ENCODE results near the gene SIGMAR1.

The SIGMAR1 gene
- total RNA-seq = 14.8 to 49.5 (median 32.0) reads per million in 18 experiments

DNA sequence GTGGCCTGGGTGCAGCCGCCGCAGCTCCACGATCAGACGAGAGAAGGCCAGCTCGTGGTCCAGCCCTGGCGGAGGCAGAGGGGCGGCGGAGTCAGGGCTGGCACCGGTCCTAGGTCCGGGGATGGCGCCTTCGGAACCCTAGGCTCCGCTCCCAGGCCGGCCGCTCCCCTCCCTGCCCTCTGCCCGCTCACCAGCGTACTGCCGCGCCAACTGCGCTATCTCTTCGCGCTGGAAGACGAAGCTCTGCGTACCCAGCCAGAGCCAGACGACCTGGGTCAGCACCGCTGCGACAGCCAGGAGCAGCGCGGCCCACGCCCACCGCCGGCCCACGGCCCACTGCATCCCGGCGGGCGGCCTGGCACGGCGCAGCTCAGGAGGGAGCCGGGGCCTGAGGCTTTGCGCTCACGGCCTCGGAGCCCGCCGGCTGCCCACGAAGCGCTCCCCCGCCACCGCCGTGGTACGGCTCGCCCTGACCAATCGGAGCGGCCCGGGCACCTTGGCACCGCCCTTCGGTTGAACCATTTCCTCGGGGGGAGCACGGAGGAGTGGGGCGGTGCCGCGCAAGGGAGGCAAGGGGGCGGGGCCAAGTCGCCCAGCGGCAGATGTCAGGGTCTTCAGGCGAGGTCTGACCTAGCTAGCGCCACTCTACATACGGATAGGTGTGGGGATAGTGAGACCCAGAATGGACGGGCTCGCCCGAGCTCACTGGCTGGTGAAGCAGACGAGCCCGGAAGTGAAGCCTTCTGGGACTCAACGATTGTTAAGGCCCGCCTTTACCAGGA lies at the start of gene SIGMAR1:
TSS of gene SIGMAR1 (minus strand) at position 432 of the 782 bp plus-strand sequence. CDS start at position 342, 90 bp downstream.
- peak; percentile 92 to 94 for DNase-seq

DNA sequence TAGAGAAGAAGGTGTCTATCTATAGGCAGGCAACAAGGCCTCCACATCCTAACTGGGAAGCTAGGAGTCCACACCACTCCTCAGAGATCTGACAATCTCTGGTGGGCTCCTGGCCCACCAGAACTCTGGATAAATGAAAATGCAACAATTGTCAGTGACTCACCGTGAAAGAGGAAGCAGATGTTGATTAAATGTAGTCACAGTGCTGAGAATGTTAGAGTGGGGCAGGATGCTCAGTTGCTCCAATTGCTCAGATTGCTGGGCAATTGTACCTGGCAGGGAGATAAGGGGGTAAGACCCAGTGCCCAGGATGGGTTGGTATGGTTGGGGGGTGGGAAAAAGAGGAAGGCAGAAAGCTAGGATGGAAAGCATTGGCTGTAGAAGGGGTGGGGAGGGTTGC lies 49.1 kb upstream of the SIGMAR1 start:
- peak; percentile 25 to 30 for DNase-seq

DNA sequence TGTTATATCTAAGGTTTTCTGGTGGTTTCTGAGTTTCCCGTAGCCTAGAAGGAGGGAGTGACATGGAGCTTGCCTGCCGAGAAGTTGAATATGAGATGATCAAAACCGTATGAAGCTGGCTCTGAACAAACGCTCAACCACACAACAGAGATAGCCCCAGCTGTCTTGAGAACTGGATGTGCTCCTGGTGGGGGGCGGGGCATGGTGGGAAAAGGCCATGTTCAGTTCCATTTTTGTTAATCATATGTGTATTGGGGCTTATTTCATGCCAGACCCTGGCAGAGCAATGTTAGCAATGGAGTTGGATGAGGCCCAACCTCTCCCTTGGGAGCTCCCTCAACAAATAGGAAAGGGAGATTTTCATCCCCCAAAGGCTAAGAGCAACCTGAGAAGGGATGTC lies 48.6 kb upstream of the SIGMAR1 start:
- DNase-seq = no peak

DNA sequence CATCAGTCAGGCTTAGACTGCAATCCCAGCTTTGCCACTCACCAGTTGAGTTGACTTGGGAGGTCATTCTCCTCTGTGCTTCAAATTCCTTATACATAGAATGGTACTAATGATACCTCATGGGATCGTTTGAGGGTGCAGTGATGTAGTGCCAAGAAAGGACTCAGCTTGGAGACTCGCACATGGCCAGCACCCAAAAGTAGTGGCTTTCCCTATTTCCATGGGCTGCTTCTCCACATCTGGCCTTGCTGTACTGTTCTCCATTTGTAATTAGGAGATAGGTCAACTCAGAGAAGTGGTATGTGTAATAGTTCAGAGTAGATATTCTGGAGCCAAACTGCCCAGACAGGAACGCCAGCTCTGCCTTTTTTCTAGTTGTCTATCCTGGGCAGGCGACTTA lies 48.0 kb upstream of the SIGMAR1 start:
- DNase-seq = no peak

DNA sequence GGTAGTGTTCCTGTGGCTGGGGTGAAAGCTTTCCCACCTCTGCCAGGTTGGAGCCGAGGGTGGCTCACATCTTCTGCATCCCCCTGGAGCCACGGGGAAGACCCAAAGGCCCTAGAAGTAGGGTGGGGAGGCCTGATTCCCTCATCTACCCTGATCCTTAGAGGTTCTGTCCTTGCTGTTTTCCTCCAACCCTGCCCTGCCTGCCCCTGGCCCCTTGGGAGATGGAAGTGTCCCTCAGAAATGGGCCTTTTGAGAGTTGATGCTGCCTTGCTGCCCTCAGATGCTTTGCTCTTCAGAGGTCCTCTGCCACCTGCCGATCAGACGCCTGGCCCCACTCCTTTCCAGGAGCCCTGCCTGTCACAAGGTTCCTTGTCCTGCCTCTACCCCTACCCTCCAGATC lies 47.2 kb upstream of the SIGMAR1 start:
- DNase-seq = no peak

DNA sequence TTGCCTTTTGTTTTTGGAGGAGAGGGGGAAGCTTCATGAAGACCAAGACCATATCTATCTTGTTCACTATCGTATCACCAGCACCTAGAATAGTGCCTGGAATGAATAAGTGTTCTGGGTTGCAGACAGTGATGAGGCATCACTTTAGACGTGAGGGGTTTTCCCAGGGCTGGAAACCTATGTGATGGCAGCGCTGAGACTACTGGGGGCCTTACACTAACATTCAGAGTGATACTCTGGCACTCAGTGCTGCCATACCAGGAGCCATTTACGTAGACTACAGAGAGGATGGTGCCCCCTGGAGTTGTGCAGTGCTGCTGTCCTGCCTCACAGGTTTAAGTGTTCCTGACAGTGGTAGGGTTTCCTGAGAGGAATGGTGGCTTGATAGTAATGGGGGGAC lies 46.6 kb upstream of the SIGMAR1 start:
- DNase-seq = no peak

DNA sequence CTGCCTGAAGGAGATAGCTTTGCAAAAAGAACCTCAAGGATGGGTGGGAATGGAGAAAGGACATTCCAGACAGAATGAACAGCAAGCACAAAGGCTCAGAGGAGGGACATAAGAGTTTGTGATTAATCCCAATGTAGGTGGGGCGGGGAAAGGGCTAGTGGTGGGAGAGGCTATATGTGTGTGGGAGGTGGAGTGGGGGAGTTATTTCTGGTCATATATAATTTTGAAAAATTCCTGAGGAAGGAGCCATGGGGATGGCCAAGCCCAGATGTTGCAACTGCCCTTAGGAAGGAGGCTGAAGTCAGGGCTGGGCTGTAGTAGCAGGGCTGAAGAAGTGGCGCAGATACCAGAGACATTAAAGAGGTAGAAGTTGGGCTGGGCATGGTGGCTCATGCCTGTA lies 38.3 kb upstream of the SIGMAR1 start:
- no peak for DNase-seq

DNA sequence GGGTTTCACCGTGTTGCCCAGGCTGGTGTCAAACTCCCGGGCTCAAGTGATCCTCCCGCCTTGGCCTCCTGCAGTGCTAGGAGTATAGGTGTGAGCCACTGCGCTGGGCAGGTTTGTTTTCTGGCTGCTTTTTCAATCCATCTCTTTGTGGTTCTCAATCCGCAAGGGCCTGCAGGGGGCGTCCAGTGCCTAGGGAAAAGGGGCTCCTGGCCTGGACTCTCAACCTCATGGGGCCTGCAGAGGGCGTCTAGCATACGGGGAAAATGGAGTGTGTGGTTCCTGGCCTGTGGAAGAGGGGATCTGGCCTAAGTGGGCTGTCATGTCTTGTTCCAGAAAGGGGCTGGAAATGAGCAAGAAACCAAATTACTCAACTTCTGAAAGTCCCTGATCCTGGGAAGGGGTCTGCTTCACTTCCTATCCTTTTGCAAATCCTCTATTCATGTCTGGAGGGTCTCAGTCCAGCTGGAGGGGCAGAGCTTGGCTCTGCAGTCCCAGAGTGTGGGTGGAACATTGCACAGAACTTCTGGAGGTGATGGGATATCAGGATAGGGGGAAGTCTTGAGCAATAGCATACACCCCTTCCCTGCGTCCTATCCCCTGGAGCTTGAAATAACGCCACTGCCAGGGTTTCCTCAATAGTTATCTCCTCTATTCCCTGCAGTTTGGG lies 37.6 kb upstream of the SIGMAR1 start:
- DNase-seq = peak; percentile 70 to 82

DNA sequence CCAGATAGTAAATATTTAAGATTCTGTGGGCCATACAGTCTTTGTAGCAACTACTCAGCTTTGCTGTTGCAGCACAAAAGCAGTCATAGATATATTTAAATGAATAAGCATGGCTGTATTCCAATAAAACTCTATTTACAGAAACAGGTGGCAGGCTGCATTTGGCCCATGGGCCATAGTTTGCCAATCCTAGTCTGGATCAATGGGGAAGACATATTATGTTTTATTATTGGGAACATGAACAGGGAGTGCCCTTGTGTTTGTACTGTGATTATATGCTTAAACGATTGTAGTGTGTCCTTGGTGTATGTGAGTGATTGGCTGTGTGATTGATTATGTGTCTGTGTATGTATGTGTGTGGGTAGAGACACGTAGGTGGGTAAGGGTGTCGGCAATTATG lies 36.9 kb upstream of the SIGMAR1 start:
- DNase-seq = no peak

DNA sequence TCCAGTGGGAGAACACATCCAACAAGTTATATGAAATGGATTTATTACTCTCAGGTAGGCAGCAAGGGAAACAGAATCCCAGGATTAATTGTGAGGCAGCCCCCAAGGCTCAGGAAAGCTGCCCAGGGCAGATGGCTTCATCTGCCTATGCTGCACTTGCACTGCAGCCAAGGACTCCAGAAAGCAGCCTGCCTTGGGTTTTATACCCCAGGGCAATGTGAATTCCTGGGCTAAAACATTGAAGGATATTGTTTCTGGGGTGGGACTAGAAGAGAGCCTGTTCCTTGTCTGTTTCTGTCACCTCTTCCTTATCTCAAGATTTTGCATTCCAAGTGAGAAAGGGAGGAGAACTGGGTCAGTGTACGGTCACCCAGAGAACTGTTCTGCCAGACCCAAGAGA lies 33.7 kb upstream of the SIGMAR1 start:
- no peak for DNase-seq

DNA sequence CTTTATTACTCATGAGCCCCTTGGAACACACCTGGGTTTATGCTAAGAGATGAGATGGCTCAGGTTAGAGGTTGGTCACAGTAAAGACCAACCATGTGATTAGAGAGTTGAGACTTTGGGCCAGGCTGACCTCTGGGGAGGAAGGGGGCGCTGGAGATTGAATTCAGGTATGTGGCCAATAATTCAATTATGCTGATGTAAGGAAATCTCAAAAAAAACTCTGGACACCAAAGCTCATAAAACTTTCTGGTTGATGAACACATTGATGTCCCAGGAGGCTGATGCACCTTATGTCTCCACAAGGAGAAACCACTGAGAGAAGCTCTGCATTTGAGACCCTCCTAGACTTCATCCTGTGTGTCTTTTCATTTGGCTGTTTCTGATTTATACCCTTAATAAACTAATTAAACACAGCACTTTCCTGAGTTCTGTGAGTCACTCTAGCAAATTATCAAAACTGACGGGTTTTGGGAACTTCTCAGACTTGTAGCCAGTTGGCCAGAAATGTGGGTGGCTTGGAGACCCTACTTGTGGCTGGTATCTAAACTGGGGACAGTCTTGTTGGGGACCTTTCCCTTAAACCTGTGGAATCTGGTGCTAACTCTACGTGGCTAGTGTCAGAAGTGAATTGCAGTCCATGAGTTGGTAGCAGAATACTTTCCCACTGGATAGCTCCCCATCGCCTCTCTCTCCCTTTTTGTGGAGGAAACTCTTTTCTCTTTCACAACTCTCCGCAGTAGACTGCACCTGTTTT lies 32.4 kb upstream of the SIGMAR1 start:
- DNase-seq = no peak

DNA sequence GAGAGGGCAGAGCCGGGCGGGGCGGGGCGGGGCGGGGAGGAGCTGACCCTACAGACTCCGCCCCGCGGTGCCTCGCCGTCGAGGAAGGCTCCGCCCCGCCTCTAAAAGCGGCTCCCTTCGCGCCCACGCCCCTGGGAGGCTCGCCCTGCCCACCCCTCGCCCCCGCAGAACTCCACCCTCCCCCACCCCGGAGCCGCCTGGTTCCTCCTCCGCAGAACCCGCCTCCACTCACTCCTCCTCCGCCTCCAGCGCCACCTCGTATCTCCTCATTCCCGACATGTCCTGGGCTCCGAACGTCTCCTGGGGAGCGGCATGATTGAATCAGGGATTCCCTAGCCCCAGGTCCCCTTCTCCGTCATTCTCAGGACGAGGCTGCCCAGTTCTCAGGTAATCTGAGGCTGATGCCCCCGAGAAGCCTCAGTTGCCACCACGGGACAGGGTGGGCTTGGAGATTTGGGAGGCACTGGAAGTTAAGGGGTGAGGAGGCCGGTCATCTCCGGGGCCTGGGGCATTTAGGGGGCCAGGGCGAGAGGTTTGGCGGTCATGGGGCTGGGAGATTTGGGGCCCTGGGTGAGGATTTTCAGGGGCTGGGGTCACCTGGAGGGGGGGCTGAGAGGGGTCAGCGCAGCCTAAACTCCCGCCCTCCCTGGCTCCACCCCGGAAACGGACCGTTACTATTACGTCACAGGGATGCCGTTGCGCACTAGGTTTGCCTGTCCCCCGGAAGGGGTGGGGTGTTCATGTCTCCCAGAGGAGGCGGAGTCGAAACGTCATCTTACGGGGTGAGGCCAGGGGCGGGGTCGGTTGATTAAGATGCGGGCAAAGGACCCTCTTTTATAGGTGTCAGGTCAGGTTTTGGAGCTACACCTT lies 28.0 kb upstream of the SIGMAR1 start:
- DNase-seq = peak; percentile 84 to 94

DNA sequence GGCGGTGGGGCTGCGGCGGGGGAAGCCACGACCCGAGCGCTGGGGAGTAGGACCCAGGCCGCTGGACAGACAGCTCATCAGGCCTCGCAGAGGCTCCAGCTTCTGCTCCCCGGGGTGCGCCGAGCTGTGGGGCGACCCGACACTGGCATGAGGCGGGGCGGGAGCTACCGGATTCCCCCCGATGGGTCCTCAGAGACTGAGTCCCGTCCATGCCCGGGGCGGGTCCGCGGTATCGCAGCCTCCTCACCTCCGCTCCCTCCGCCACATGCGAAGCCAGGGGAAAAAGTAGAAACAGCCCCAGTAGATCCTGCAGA lies 27.4 kb upstream of the SIGMAR1 start:
- DNase-seq = no peak

DNA sequence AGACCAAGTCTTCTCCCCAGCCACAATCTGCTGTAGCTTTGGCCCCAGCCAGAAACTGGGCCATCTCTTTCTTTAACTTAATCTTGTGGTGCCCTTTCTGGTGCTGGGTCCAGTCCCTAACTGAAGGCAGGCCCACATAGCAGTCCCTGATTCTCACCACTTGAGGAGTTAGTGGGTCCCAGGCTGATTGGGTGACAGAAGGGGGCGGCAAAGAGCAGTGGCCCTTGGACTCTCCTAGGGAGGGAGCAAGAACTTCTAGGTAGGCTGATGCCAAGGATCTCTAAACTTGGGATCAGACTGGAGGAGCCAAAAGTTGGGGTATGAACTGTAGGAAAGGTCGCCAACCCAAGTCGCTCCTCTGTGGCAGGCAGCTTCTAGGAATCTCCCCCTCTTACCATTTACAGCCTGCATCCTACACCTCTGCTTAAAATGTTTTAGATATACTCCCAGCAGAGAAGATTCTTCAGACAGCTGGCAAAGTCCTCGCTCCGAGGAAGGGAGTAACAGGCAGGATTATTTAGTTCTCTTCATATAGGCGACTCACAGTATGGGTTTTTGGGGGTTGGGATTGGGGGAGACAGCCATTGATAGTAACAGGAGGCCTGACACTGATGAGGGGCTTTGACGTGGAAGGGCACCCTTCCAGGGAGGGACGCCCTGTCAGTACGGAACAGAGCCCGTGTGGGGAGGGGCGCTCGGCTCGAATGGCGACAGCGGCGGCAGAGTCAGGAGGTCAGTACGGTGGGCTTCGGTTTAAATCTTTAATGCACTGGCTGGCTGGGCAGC lies 26.9 kb upstream of the SIGMAR1 start:
- peak; percentile 79 to 86 for DNase-seq

DNA sequence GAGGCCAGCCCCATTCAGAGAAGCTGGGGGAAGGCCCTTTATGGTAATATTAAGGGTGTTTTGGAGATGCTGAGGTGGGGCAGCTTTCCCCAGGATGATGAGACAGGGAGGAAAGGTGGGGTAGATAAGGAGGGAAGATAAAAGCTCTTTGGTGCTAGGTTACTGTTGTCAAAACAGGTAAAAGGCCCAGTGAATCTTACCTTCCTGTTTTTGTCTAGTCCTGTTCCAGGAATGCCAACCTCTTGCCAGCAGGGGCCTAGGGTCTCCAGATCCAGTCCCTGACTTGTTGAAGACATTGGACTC lies 25.7 kb upstream of the SIGMAR1 start:
- no peak for DNase-seq

DNA sequence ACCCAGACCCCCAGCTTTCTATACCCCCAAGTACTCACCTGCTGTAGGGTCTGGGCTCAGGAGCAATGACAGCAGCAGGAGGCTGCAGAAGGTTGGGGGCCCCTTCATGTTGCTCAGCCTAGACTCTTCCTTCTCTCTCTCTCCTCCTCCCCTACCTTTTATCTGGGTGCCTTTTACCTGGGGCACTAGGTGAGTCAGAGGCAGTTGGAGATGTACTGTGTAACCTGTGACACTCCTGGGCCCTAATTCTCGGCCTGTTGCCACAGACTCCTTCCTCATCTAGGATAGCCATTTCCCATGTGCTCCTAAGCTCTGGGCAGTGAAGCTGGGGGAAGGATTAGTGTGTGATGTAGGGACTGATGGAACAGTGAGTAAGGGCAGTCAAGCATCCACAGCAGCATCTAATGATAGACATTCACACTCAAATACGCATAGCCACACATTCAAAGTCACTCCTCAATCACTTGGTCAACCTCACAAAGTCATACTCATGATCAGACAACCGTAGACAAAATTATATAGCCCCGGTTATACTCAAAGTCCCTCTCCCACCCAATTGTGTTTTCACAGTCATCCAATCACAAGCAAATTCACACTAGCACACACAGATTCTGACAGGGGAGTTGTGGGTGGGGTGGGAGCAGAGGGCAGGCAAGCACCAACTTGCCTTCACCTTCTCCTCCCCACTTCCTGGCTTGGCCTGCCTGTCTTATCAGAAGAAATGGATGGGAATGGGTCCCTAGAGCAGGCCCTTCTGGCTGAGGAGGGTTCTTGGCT lies 25.1 kb upstream of the SIGMAR1 start, which contains the start of gene CCL27:
TSS of gene CCL27 (minus strand) at position 132 of the 777 bp plus-strand sequence. CDS start at position 108, 24 bp downstream.
- DNase-seq = no peak

DNA sequence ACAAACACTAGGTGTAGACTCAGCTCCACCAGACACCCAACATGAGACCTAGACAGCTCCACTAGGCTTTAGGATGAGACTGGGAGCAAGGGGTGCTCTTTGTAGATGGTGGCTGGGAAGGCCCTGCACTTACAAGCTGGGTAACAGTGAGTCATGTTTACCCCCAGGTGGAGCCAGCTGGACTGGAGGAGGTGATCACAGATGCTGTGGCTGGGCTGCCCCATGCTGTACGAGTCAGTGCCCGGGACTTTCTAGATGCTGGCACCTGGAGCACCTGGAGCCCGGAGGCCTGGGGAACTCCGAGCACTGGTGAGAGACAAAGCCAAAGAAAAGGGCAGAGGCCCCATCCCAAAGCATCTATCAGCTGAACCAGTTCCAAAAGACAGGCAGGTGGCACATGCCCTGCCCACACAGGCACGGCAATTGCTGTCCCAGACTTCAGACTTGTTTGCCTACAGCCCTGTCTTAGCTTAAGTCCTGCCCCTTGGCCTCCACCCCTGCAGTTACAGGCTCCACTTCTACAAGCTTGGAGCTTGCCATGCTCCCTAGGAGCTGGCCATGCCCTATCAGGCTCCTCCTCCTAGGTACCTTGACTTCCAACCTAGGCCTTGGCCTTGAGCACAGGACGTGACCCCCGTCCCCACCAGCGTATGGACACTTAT lies 22.1 kb upstream of the SIGMAR1 start:
- no peak for DNase-seq

DNA sequence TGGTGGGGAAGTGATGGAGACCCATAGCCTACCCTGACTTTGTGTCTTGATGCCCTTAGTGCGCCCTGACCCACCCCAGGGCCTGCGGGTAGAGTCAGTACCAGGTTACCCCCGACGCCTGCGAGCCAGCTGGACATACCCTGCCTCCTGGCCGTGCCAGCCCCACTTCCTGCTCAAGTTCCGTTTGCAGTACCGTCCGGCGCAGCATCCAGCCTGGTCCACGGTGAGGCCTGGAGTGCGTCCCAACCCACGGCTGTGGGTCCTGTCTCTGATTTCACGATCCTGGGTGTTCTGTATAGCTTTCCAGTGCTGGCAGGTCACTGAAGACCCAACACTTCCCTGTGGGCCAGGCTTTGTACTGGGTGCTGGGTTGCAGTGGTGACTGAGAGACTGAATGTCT lies 20.9 kb upstream of the SIGMAR1 start:
- DNase-seq = no peak

DNA sequence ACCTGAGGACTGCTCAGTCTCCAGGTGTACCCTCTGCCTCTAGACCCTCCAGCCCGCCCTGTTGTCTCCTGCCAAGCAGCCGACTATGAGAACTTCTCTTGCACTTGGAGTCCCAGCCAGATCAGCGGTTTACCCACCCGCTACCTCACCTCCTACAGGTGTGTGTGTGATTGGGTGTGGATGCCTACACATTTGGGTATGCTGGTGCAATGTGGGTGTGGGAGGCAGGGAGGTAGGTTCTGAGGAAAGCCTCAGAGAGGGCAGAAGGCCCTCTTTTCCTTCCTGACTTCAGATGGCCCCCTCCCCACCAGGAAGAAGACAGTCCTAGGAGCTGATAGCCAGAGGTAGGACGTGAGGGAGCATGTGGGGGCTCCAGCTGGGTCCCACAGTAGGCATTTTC lies 19.4 kb upstream of the SIGMAR1 start:
- DNase-seq = no peak

DNA sequence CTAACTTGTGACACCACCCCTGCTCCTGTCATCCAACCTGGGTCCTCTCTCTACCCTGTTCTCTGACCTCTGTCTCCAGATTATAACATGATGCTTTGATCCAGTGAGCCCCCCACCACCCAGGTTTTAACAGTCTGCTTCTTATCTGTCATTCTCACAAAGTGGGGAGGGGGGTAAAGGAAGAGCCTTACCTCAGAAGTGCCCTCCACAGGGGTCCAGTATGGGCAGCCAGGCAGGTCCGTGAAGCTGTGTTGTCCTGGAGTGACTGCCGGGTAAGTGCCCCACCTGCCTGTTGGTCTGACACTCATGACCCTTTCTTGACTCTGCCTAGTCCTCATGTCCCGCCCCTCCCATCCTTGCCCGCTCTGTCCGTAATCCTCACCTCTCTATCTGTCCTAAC lies 17.8 kb upstream of the SIGMAR1 start:
- no peak for DNase-seq

Data from inflammatory macrophage (primary cell).